DND-41 (cell line): Measurements from ENCODE around the gene VPS54.
A peak's percentile ranks its signal among the peaks of the same experiment; 100 is the strongest.

ENCODE experiments used
- ATAC-seq: fragments of 200-7000 bp; cut with Tn5 transposase; 3 replicates; pipeline ENCODE4 v1.9.1; 2021; ENCODE audit warnings: low read depth; ENCODE audit not compliant: insufficient read depth
- DNase-seq: peaks from one replicate; pipeline ENCODE4 v3.0.0-alpha.2; 2020
- H2AFZ ChIP-seq: 2 replicates; pipeline ENCODE4 v1.6.0; 2012; ENCODE audit warnings: low read depth, low read length
- H3K27ac ChIP-seq: 2 replicates; pipeline ENCODE4 v1.5.1; 2012; ENCODE audit warnings: low read length, inconsistent platforms
- H3K27me3 ChIP-seq: fragments of 200-600 bp; sonication (generic); 2 replicates; pipeline ENCODE4 v1.6.0; 2012; ENCODE audit warnings: low read length, mild to moderate bottlenecking, inconsistent platforms; ENCODE audit not compliant: insufficient read depth, poor library complexity
- H3K36me3 ChIP-seq: 2 replicates; pipeline ENCODE4 v1.5.1; 2012; ENCODE audit warnings: low read length, inconsistent platforms; ENCODE audit not compliant: insufficient read depth
- H3K4me1 ChIP-seq: 2 replicates; pipeline ENCODE4 v1.5.1; 2012; ENCODE audit warnings: mild to moderate bottlenecking, low read length; ENCODE audit not compliant: insufficient read depth
- H3K4me2 ChIP-seq: 2 replicates; pipeline ENCODE4 v1.6.0; 2012; ENCODE audit warnings: mild to moderate bottlenecking, moderate library complexity, low read length, inconsistent platforms; ENCODE audit not compliant: insufficient read depth
- H3K4me3 ChIP-seq, 2 experiments: fragments of 200-600 bp in 1 of 2; shearing (Covaris generic) in 1 of 2; 2 replicates each; pipeline ENCODE4 v1.5.1; 2012 to 2016; ENCODE audit warnings: inconsistent platforms in 2 of 2, low read length in 2 of 2, mild to moderate bottlenecking in 2 of 2, low read depth in 1 of 2, moderate library complexity in 1 of 2
- H3K79me2 ChIP-seq: 2 replicates; pipeline ENCODE4 v1.6.0; 2012; ENCODE audit warnings: low read length, inconsistent platforms; ENCODE audit not compliant: insufficient read depth
- H3K9ac ChIP-seq: 2 replicates; pipeline ENCODE4 v1.6.0; 2012; ENCODE audit warnings: low read depth, mild to moderate bottlenecking, inconsistent platforms, low read length, moderate library complexity
- H3K9me3 ChIP-seq: 2 replicates; pipeline ENCODE4 v1.5.1; 2012; ENCODE audit warnings: low read length, moderate library complexity, mild to moderate bottlenecking, inconsistent platforms; ENCODE audit not compliant: insufficient read depth, severe bottlenecking
- H4K20me1 ChIP-seq: 2 replicates; pipeline ENCODE4 v1.6.0; 2012; ENCODE audit warnings: low read length; ENCODE audit not compliant: insufficient read depth
- EZH2 ChIP-seq: IDR thresholded peaks from 3 replicates; pipeline ENCODE4 v1.6.1; 2012; ENCODE audit warnings: borderline replicate concordance, low read depth, mild to moderate bottlenecking, moderate library complexity, low read length, inconsistent platforms; ENCODE audit not compliant: severe bottlenecking
- TF ChIP-seq, protein P1 (sequence below): IDR thresholded peaks from 2 replicates; pipeline ENCODE4 v1.5.1; 2012; ENCODE audit warnings: borderline replicate concordance, low read length, moderate library complexity, mild to moderate bottlenecking; ENCODE audit not compliant: poor library complexity, severe bottlenecking; ENCODE audit errors: extremely low read depth

Gene VPS54

DNA sequence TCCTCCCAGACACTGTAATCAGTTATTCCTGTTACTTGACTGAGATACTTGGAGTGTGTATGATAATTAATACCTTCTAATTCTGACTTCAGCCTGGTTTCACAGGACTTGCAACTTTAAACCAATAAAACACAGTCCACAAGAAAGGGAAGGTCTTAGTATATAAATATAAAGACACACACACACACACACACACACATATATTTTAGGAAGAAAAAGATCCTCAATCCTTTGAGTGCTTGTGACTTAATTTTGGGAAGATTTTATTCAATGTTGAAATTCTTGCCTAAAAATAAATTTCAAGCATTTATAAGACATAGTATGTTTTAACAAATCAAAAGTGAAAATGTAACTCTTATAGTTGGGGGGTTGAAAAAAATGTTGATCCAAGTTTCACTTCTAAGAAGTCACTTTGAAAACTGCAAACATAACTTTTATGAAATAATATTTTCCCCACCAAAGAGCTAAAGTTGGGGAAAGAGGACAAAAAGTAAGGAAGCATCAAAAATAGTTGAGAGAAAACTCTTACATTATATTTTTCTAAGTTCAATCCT, 824 bp upstream of the VPS54 start:
- H3K79me2 ChIP-seq: peaks cover 48% of the 10 kb centered on the region
- peak overlapping the region; percentile 59 for H3K4me2 ChIP-seq
- no peaks in the 10 kb centered on the region for H3K9me3 ChIP-seq
- H3K4me1 ChIP-seq: peaks cover 47% of the 10 kb centered on the region
- peak overlapping the region; percentile 8 to 70; a peak in 2 of 4 replicates for H3K4me3 ChIP-seq
- H3K27ac ChIP-seq: peak overlapping the region; percentile 87
- no peak for DNase-seq
- no peak for ATAC-seq
- no peaks in the 10 kb centered on the region for H3K36me3 ChIP-seq
- H4K20me1 ChIP-seq: peaks cover 3% of the 10 kb centered on the region; the same call in 1 of the 2 replicates
- H3K27me3 ChIP-seq: no peaks in the 10 kb centered on the region
- TF ChIP-seq, protein P1, sequence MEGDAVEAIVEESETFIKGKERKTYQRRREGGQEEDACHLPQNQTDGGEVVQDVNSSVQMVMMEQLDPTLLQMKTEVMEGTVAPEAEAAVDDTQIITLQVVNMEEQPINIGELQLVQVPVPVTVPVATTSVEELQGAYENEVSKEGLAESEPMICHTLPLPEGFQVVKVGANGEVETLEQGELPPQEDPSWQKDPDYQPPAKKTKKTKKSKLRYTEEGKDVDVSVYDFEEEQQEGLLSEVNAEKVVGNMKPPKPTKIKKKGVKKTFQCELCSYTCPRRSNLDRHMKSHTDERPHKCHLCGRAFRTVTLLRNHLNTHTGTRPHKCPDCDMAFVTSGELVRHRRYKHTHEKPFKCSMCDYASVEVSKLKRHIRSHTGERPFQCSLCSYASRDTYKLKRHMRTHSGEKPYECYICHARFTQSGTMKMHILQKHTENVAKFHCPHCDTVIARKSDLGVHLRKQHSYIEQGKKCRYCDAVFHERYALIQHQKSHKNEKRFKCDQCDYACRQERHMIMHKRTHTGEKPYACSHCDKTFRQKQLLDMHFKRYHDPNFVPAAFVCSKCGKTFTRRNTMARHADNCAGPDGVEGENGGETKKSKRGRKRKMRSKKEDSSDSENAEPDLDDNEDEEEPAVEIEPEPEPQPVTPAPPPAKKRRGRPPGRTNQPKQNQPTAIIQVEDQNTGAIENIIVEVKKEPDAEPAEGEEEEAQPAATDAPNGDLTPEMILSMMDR: no peak
- no peak for TF ChIP-seq EZH2
- H2AFZ ChIP-seq: peak overlapping the region; percentile 97
- H3K9ac ChIP-seq: peak overlapping the region; percentile 72

DNA sequence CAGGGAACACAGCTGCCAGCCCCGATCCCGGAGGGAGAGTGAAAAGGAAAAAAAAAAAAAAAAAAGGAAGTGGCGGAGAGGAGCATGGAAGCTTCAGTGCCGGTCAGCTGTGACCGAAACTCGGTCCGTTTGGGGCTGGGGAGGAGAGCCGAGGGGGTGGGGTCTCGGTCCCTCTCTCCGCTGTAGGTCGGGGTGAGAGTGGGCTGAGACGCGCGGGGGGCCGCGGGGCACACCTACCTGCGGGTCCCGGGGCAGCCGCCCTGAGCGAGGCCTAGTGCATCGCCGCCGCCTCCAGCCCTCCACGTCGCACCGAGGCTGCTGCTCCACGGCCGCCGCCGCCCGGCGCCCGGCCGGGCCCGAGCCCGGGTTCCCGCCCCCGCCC, 536 bp downstream of the VPS54 start:
- ATAC-seq (peak; percentile 60), DNase-seq (peak; percentile 59)
- H3K4me2 ChIP-seq: peak overlapping the region; percentile 59
- H2AFZ ChIP-seq: peak overlapping the region; percentile 97
- H3K4me3 ChIP-seq: peak overlapping the region; percentile 62 to 70
- H3K36me3 ChIP-seq: no peaks in the 10 kb centered on the region
- H3K27me3 ChIP-seq: no peaks in the 10 kb centered on the region
- H3K27ac ChIP-seq: peak overlapping the region; percentile 87
- no peak for TF ChIP-seq EZH2
- TF ChIP-seq, protein P1: no peak
- no peaks in the 10 kb centered on the region for H3K9me3 ChIP-seq
- H3K9ac ChIP-seq: peak overlapping the region; percentile 72
- peaks cover 61% of the 10 kb centered on the region for H3K79me2 ChIP-seq
- peaks cover 3% of the 10 kb centered on the region; the same call in 1 of the 2 replicates for H4K20me1 ChIP-seq
- H3K4me1 ChIP-seq: peaks cover 41% of the 10 kb centered on the region

DNA sequence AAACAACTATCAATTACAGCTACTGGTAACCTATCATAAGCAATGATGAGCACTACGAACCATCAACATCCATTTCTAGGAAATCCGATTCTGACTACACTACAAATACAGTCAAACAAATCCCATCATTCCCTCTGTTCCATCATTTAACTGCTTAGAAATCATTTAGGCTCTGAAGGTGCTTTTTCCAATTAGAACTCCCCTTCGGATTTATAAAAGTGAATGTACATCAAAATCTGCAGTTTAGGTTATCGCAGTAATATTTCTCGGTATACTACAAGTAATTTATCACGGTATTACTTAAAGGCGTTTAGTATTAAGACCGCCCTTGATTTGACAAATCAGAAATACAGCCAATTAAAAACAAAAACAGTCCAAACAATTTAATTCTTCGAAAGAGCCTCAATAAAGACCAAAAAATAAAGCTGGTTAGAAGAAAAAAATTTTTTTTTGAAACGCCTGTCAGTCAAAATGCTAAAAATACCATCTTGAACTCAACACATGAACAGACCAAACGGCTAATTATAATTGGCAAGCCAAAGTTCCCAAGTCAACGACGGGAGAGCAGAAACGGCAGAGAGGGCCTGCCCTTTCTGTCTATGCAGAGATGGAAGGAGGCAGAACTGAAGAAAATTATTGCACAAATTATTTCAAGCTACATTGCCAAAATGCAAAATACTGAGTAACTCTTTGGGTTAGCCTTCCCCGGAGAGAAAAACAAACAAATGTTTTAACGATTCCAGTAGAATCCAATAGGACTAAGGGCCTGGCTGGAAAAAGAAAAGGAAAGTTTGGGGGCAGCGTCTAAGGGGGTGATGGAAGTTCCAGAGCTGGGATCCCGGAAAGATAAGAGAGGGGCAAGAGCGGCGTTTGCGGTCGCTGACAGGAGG, 1.2 kb downstream of the VPS54 start:
- peak; percentile 25; the same call in 2 of the 3 replicates for ATAC-seq
- peak overlapping the region; percentile 87 for H3K27ac ChIP-seq
- H3K79me2 ChIP-seq: peaks cover 65% of the 10 kb centered on the region
- no peaks in the 10 kb centered on the region for H3K9me3 ChIP-seq
- peaks cover 39% of the 10 kb centered on the region for H3K4me1 ChIP-seq
- peaks cover 5% of the 10 kb centered on the region; the same call in 1 of the 2 replicates for H4K20me1 ChIP-seq
- no peaks in the 10 kb centered on the region; the same call in 1 of the 2 replicates for H3K36me3 ChIP-seq
- peak overlapping the region; percentile 62 to 70 for H3K4me3 ChIP-seq
- peak overlapping the region; percentile 59 for H3K4me2 ChIP-seq
- peak; percentile 32 for DNase-seq
- H3K9ac ChIP-seq: peak overlapping the region; percentile 72
- H2AFZ ChIP-seq: peak overlapping the region; percentile 97
- no peaks in the 10 kb centered on the region for H3K27me3 ChIP-seq
- TF ChIP-seq, protein P1: no peak
